ENCODE measurements around the gene FNDC3A. TPM values are rescaled to one million over a fixed set of nuclear protein-coding genes. Genes with fewer than 3 reads are reported as not detected.

The FNDC3A gene
- total RNA-seq, 1 experiment from 2014 or later = 24.3 TPM

GRCh38 chr13:49110913-49111170, 135.1 kb downstream of the FNDC3A start:
- CTCF ChIA-PET = no interaction called here

GRCh38 chr13:49112782-49113525, 137.2 kb downstream of the FNDC3A start:
- no TSS peak for BruUV-seq (replicated peaks)
- Histone ChIP-seq H3K4me1 (ENCODE audit: control insufficient read depth, insufficient read depth, low read length) (peaks cover 6% of the 10 kb centered on the region; the same call in 1 of the 2 replicates), H3K27me3 (ENCODE audit: control insufficient read depth, insufficient read depth, low read length) (no peaks in the 10 kb centered on the region), H3K36me3 (ENCODE audit: control insufficient read depth, insufficient read depth, low read length) (peaks cover 3% of the 10 kb centered on the region; the same call in 1 of the 2 replicates), H3K9me3 (ENCODE audit: control insufficient read depth, insufficient read depth, low read depth, low read length) (no peaks in the 10 kb centered on the region), H3K4me3 (ENCODE audit: low read depth in 2 of 2, low read length in 2 of 2) (no peak overlapping the region), H3K27ac (ENCODE audit: low read length) (no peak overlapping the region)
- ChIA-PET POLR2A (no interaction called here), CTCF (no interaction called here)
- DNase-seq (ENCODE audit: low read depth, low spot score) (no peak), ATAC-seq (no peak)
- intact Hi-C loops (cut with micrococcal nuclease; ENCODE audit: unreplicated experiment) (no loop called here), in situ Hi-C loops (cut with HindIII; ENCODE audit: low pct_unique_long_range_greater_than_20kb, low sequenced_read_pairs) (no loop called here)
- TF ChIP-seq CTCF (IDR thresholded peaks at IDR 0.05) (no peak), REST (IDR thresholded peaks at IDR 0.05; ENCODE audit: insufficient read depth in 1 of 2, low read depth in 2 of 2, low read length in 1 of 2) (no peak), POLR2AphosphoS5 (IDR thresholded peaks at IDR 0.05; ENCODE audit: low read depth, low read length) (no peak), SIN3A (IDR thresholded peaks at IDR 0.05; ENCODE audit: borderline replicate concordance, insufficient read depth, low read depth, low read length) (no peak), TCF7L2 (IDR thresholded peaks at IDR 0.05; ENCODE audit: low read depth, low read length) (no peak)

More at GRCh38 chr13:49110913-49111170, 135.1 kb downstream of the FNDC3A start:
- no peaks in the 10 kb centered on the region for H3K9me3 ChIP-seq (ENCODE audit: control insufficient read depth, insufficient read depth, low read depth, low read length)
- DNase-seq (ENCODE audit: low read depth, low spot score) (no peak), ATAC-seq (no peak)
- POLR2A ChIA-PET = interaction anchor here (0.6 kb wide), 1 partner anchor 496 kb away, joined by 4 read pairs; no protein-coding TSS in a partner anchor
- H3K27me3 ChIP-seq (ENCODE audit: control insufficient read depth, insufficient read depth, low read length) = no peaks in the 10 kb centered on the region
- H3K27ac ChIP-seq (ENCODE audit: low read length) = peak overlapping the region; percentile 82; the same call in 1 of the 2 replicates
- peaks cover 6% of the 10 kb centered on the region; the same call in 1 of the 2 replicates for H3K4me1 ChIP-seq (ENCODE audit: control insufficient read depth, insufficient read depth, low read length)
- H3K4me3 ChIP-seq (ENCODE audit: low read depth in 2 of 2, low read length in 2 of 2) = peak overlapping the region; percentile 55 to 58
- TF ChIP-seq REST (IDR thresholded peaks at IDR 0.05; ENCODE audit: insufficient read depth in 1 of 2, low read depth in 2 of 2, low read length in 1 of 2) (no peak), POLR2AphosphoS5 (IDR thresholded peaks at IDR 0.05; ENCODE audit: low read depth, low read length) (no peak), TCF7L2 (IDR thresholded peaks at IDR 0.05; ENCODE audit: low read depth, low read length) (no peak), SIN3A (IDR thresholded peaks at IDR 0.05; ENCODE audit: borderline replicate concordance, insufficient read depth, low read depth, low read length) (no peak), CTCF (IDR thresholded peaks at IDR 0.05) (no peak)
- peaks cover 3% of the 10 kb centered on the region; the same call in 1 of the 2 replicates for H3K36me3 ChIP-seq (ENCODE audit: control insufficient read depth, insufficient read depth, low read length)
- no TSS peak for BruUV-seq (replicated peaks)
- in situ Hi-C loops (cut with HindIII; ENCODE audit: low pct_unique_long_range_greater_than_20kb, low sequenced_read_pairs) (no loop called here), intact Hi-C loops (cut with micrococcal nuclease; ENCODE audit: unreplicated experiment) (no loop called here)
